EH (cell line): Measurements from ENCODE around the gene ELOVL2.

Source experiments
- DNase-seq: peaks from one replicate; pipeline ENCODE4 v3.0.0-alpha.2; 2015; ENCODE audit warnings: low read depth

The ELOVL2 gene

GRCh38 chr6:11056871-11057270 lies 12.8 kb upstream of the ELOVL2 start:
- no peak for DNase-seq

GRCh38 chr6:11055127-11055627 lies 11.1 kb upstream of the ELOVL2 start:
- peak; percentile 26 for DNase-seq

GRCh38 chr6:11054722-11055121 lies 10.6 kb upstream of the ELOVL2 start:
- peak; percentile 44 for DNase-seq

GRCh38 chr6:11053307-11053706 lies 9.2 kb upstream of the ELOVL2 start:
- no peak for DNase-seq

GRCh38 chr6:11050731-11051130 lies 6.6 kb upstream of the ELOVL2 start:
- DNase-seq = peak; percentile 71

GRCh38 chr6:11044712-11045167 lies 635 bp upstream of the ELOVL2 start:
- DNase-seq = no peak

GRCh38 chr6:11043378-11043960 lies 636 bp downstream of the ELOVL2 start:
- DNase-seq = no peak

- no peak for DNase-seq
Measured at GRCh38 chr6:11042750-11043377, 1.2 kb downstream of the ELOVL2 start.

GRCh38 chr6:11042025-11042749 lies 1.9 kb downstream of the ELOVL2 start:
- no peak for DNase-seq

- DNase-seq = no peak
Measured at GRCh38 chr6:11040134-11040533, 4.0 kb downstream of the ELOVL2 start.

GRCh38 chr6:11039040-11039439 lies 5.1 kb downstream of the ELOVL2 start:
- no peak for DNase-seq

- DNase-seq = no peak
Measured at GRCh38 chr6:11036977-11037430, 7.1 kb downstream of the ELOVL2 start.

GRCh38 chr6:11036351-11036740 lies 7.8 kb downstream of the ELOVL2 start:
- no peak for DNase-seq

- no peak for DNase-seq
Measured at GRCh38 chr6:11035616-11036350, 8.3 kb downstream of the ELOVL2 start.

- DNase-seq = peak; percentile 85
Measured at GRCh38 chr6:11033825-11034224, 10.3 kb downstream of the ELOVL2 start.

GRCh38 chr6:11030904-11031303 lies 13.2 kb downstream of the ELOVL2 start:
- DNase-seq = no peak

GRCh38 chr6:11028959-11029358 lies 15.1 kb downstream of the ELOVL2 start:
- DNase-seq = no peak

- no peak for DNase-seq
Measured at GRCh38 chr6:11027565-11028110, 16.5 kb downstream of the ELOVL2 start.

- DNase-seq = no peak
Measured at GRCh38 chr6:11025921-11026635, 18.0 kb downstream of the ELOVL2 start.

GRCh38 chr6:11025130-11025529 lies 19.0 kb downstream of the ELOVL2 start:
- no peak for DNase-seq

- DNase-seq = no peak
Measured at GRCh38 chr6:11023032-11023431, 21.1 kb downstream of the ELOVL2 start.
